Esophagus squamous epithelium (tissue), 4 donors: Measurements from ENCODE around the gene LDHB.

Experiments used
- CTCF ChIP-seq, 6 experiments: fragments of 450-650 bp in 4 of 6; fragments of 200-600 bp in 2 of 6; sonication (generic) in 2 of 6; IDR thresholded peaks; one replicate each; pipeline ENCODE4 v1.5.1; 2016 to 2019; ENCODE audit warnings: antibody characterized with exemption in 6 of 6, mild to moderate bottlenecking in 4 of 6, moderate library complexity in 4 of 6
- POLR2A ChIP-seq, 4 donors: fragments of 450-650 bp; IDR thresholded peaks; one replicate each; pipeline ENCODE4 v1.6.1; 2017; ENCODE audit warnings: antibody characterized with exemption in 4 of 4, mild to moderate bottlenecking in 4 of 4, moderate library complexity in 3 of 4

GRCh38 chr12:21606175-21606574 lies 51.5 kb downstream of the LDHB start:
- TF ChIP-seq POLR2A (IDR thresholded peaks at IDR 0.05) = no peak
- no peak for TF ChIP-seq CTCF (IDR thresholded peaks at IDR 0.05)
